SK-N-SH (cell line): ENCODE results near the gene TRAPPC13. TPM values are rescaled to one million over a fixed set of nuclear protein-coding genes. Genes with fewer than 3 reads are reported as not detected.

ENCODE experiments used
- CTCF ChIA-PET: fragments of 300-600, 350-600 bp; formaldehyde crosslinking; extraction: SDS; loops from one replicate; lab custom pipeline; 2021; lab: Yijun Ruan, JAX
- POLR2A ChIA-PET: fragments of 350-600 bp; sonication (Branson Sonifier 250); formaldehyde crosslinking; extraction: SDS; loops from one replicate; lab custom pipeline; 2020; ENCODE audit warnings: antibody characterized with exemption, inconsistent platforms; lab: Yijun Ruan, JAX
- DNase-seq: peaks from one replicate; pipeline ENCODE4 v3.0.0; 2012
- H2AFZ ChIP-seq: fragments of 200-600 bp; sonication (generic); 2 replicates; pipeline ENCODE4 v1.8.1; 2016; ENCODE audit warnings: antibody characterized with exemption, mild to moderate bottlenecking, low read depth
- H3F3A ChIP-seq: fragments of 200-600 bp; sonication (generic); replicated peaks from 2 replicates; pipeline ENCODE3; 2016; ENCODE audit warnings: antibody characterized with exemption, mild to moderate bottlenecking; ENCODE audit not compliant: insufficient read depth
- H3K27ac ChIP-seq, 2 experiments: fragments of 200-500 bp in 1 of 2; fragments of 200-600 bp in 1 of 2; sonication (Bioruptor generic) in 1 of 2; sonication (generic), shearing (Covaris generic) in 1 of 2; 2 replicates each; pipeline versions ENCODE4 v1.5.1 to v1.6.1; 2014 to 2016; ENCODE audit warnings: low read depth in 2 of 2, inconsistent platforms in 1 of 2, low read length in 1 of 2, mild to moderate bottlenecking in 1 of 2, mixed read lengths in 1 of 2
- H3K27me3 ChIP-seq: fragments of 200-600 bp; sonication (generic), shearing (Covaris generic); 2 replicates; pipeline ENCODE4 v1.6.1; 2016; ENCODE audit warnings: mixed run types; ENCODE audit not compliant: insufficient read depth
- H3K36me3 ChIP-seq, 2 experiments: fragments of 200-500 bp in 1 of 2; fragments of 200-600 bp in 1 of 2; sonication (Bioruptor generic) in 1 of 2; sonication (generic) in 1 of 2; replicated peaks in 1 of 2; 2 replicates each; pipeline versions ENCODE3 to v1.5.1; 2014 to 2016; ENCODE audit warnings: low read length in 1 of 2, mild to moderate bottlenecking in 1 of 2; ENCODE audit not compliant: insufficient read depth in 2 of 2, control insufficient read depth in 1 of 2
- H3K4me1 ChIP-seq, 2 experiments: fragments of 200-500 bp in 1 of 2; fragments of 200-600 bp in 1 of 2; sonication (Bioruptor generic) in 1 of 2; sonication (generic), shearing (Covaris generic) in 1 of 2; 2 replicates each; pipeline versions ENCODE4 v1.5.1 to v1.6.1; 2014 to 2016; ENCODE audit warnings: low read depth in 1 of 2, low read length in 1 of 2, mixed run types in 1 of 2; ENCODE audit not compliant: insufficient read depth in 2 of 2, control insufficient read depth in 1 of 2
- H3K4me2 ChIP-seq: fragments of 200-600 bp; sonication (generic), shearing (Covaris generic); 2 replicates; pipeline ENCODE4 v1.6.1; 2017; ENCODE audit warnings: mixed run types
- H3K4me3 ChIP-seq, 2 experiments: fragments of 200-500 bp in 1 of 2; fragments of 200-600 bp in 1 of 2; sonication (Bioruptor generic) in 1 of 2; sonication (generic), shearing (Covaris generic) in 1 of 2; 2 replicates each; pipeline versions ENCODE4 v1.5.1 to v1.8.1; 2014 to 2016; ENCODE audit warnings: low read depth in 2 of 2, inconsistent platforms in 1 of 2, low read length in 1 of 2, mild to moderate bottlenecking in 1 of 2, mixed read lengths in 1 of 2, moderate library complexity in 1 of 2
- H3K79me2 ChIP-seq: fragments of 200-600 bp; sonication (generic); 2 replicates; pipeline ENCODE4 v1.8.1; 2017; ENCODE audit warnings: mild to moderate bottlenecking; ENCODE audit not compliant: insufficient read depth
- H3K9ac ChIP-seq: fragments of 200-600 bp; sonication (generic); 2 replicates; pipeline ENCODE4 v1.6.1; 2017; ENCODE audit warnings: mixed run types
- H3K9me2 ChIP-seq: fragments of 200-600 bp; sonication (generic); 2 replicates; pipeline ENCODE4 v1.6.1; 2017; ENCODE audit warnings: mixed run types
- H3K9me3 ChIP-seq: fragments of 200-600 bp; sonication (generic); 2 replicates; pipeline ENCODE4 v1.6.1; 2017; ENCODE audit warnings: mixed run types, mild to moderate bottlenecking, moderate library complexity
- H4K20me1 ChIP-seq: fragments of 200-600 bp; sonication (generic); 2 replicates; pipeline ENCODE4 v1.6.1; 2017; ENCODE audit warnings: mild to moderate bottlenecking, mixed run types; ENCODE audit not compliant: insufficient read depth
- CHD2 ChIP-seq: fragments of 150-350 bp; IDR thresholded peaks from 2 replicates; pipeline ENCODE4 v1.6.1; 2018; ENCODE audit warnings: low read length; ENCODE audit not compliant: partially characterized antibody
- CTCF ChIP-seq: fragments of 200-600 bp; sonication (generic); IDR thresholded peaks from 2 replicates; pipeline ENCODE4 v1.6.1; 2017; ENCODE audit warnings: antibody characterized with exemption, mild to moderate bottlenecking, moderate library complexity
- ELF1 ChIP-seq: IDR thresholded peaks from 2 replicates; pipeline ENCODE4 v1.4.0; 2012
- FOSL2 ChIP-seq: IDR thresholded peaks from 2 replicates; pipeline ENCODE4 v1.4.0; 2012; ENCODE audit warnings: low read depth, mild to moderate bottlenecking, moderate library complexity, borderline replicate concordance
- FOXJ3 ChIP-seq: sonication (generic); formaldehyde crosslinking; IDR thresholded peaks from 2 replicates; pipeline ENCODE4 v1.5.1; 2020; ENCODE audit warnings: mild to moderate bottlenecking, missing genetic modification reagents
- GABPA ChIP-seq: IDR thresholded peaks from 2 replicates; pipeline ENCODE4 v1.4.0; 2012; ENCODE audit warnings: low read depth, mild to moderate bottlenecking
- GATA2 ChIP-seq: sonication (generic); formaldehyde crosslinking; IDR thresholded peaks from 2 replicates; pipeline ENCODE4 v1.5.0; 2020; ENCODE audit warnings: mild to moderate bottlenecking, missing genetic modification reagents
- MAX ChIP-seq: IDR thresholded peaks from 2 replicates; pipeline ENCODE4 v1.4.0; 2012; ENCODE audit warnings: low read depth
- MXI1 ChIP-seq: IDR thresholded peaks from 2 replicates; pipeline ENCODE4 v1.6.1; 2012; ENCODE audit warnings: mild to moderate bottlenecking, low read depth, low read length, improper control_type of control experiment
- NFIC ChIP-seq: IDR thresholded peaks from 2 replicates; pipeline ENCODE4 v1.4.0; 2012; ENCODE audit warnings: borderline replicate concordance
- POLR2AphosphoS5 ChIP-seq: IDR thresholded peaks from 2 replicates; pipeline ENCODE4 v1.6.1; 2012; ENCODE audit warnings: low read depth, low read length
- RAD21 ChIP-seq: IDR thresholded peaks from 2 replicates; pipeline ENCODE4 v1.6.1; 2012; ENCODE audit warnings: mild to moderate bottlenecking, low read length
- RCOR1 ChIP-seq: fragments of 150-350 bp; IDR thresholded peaks from 2 replicates; pipeline ENCODE4 v1.6.1; 2017; ENCODE audit warnings: antibody characterized with exemption, low read length
- RFX5 ChIP-seq: IDR thresholded peaks from 2 replicates; pipeline ENCODE4 v1.6.1; 2012; ENCODE audit warnings: mild to moderate bottlenecking, improper control_type of control experiment, low read length
- TAF1 ChIP-seq: IDR thresholded peaks from 2 replicates; pipeline ENCODE4 v1.6.1; 2012; ENCODE audit warnings: low read depth, mild to moderate bottlenecking, low read length, moderate library complexity, borderline replicate concordance
- ZBTB33 ChIP-seq: IDR thresholded peaks from 2 replicates; pipeline ENCODE4 v1.4.0; 2012; ENCODE audit warnings: low read depth, borderline replicate concordance
- polyA plus RNA-seq, 3 experiments: library from polyadenylated mRNA; depleted of rRNA; stranded (reverse); fragments of >200 nt; gene quantifications; 2 replicates each; pipeline ENCODE4 v1.2.3, GENCODE V29; 2012
- TF ChIP-seq, protein P1 (sequence below): IDR thresholded peaks from 2 replicates; pipeline ENCODE4; 2012
- TF ChIP-seq, protein P2 (sequence below): IDR thresholded peaks from 2 replicates; pipeline ENCODE4 v1.6.1; 2012; ENCODE audit warnings: mild to moderate bottlenecking, low read depth, low read length, moderate library complexity

The TRAPPC13 gene
- polyA plus RNA-seq, 1 of the 3 experiments (the other 2 are of a cell fraction) = 10.7 TPM

DNA sequence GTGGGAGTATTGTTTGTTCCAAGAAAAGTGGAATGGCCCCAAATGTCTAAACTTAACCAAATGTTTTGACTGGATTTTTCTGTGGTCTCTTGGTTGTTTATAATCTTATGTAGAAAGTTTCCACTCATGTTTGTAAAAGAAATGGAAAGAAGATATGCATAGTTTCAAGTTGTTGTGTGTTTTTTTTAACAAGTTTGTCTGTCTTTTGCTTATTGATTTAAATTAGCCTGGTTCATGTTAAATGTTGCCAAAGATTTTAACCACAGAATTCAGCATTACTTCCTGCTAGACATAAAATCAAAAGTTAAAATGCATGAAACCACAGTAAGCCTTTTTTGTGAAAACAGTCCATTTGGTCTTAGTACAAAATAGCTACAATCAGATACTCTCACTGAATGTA is 47.7 kb upstream of the TRAPPC13 start:
- TF ChIP-seq, protein P1, sequence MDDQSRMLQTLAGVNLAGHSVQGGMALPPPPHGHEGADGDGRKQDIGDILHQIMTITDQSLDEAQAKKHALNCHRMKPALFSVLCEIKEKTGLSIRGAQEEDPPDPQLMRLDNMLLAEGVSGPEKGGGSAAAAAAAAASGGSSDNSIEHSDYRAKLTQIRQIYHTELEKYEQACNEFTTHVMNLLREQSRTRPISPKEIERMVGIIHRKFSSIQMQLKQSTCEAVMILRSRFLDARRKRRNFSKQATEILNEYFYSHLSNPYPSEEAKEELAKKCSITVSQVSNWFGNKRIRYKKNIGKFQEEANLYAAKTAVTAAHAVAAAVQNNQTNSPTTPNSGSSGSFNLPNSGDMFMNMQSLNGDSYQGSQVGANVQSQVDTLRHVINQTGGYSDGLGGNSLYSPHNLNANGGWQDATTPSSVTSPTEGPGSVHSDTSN = no peak
- TF ChIP-seq NFIC (no peak), FOSL2 (no peak), GABPA (no peak), CTCF (no peak), ZBTB33 (no peak), MXI1 (no peak), RAD21 (no peak), TAF1 (no peak), MAX (no peak), RCOR1 (no peak), GATA2 (CRISPR knock-in tag) (no peak), CHD2 (no peak), FOXJ3 (no peak), POLR2AphosphoS5 (no peak), RFX5 (no peak), ELF1 (no peak)
- TF ChIP-seq, protein P2, sequence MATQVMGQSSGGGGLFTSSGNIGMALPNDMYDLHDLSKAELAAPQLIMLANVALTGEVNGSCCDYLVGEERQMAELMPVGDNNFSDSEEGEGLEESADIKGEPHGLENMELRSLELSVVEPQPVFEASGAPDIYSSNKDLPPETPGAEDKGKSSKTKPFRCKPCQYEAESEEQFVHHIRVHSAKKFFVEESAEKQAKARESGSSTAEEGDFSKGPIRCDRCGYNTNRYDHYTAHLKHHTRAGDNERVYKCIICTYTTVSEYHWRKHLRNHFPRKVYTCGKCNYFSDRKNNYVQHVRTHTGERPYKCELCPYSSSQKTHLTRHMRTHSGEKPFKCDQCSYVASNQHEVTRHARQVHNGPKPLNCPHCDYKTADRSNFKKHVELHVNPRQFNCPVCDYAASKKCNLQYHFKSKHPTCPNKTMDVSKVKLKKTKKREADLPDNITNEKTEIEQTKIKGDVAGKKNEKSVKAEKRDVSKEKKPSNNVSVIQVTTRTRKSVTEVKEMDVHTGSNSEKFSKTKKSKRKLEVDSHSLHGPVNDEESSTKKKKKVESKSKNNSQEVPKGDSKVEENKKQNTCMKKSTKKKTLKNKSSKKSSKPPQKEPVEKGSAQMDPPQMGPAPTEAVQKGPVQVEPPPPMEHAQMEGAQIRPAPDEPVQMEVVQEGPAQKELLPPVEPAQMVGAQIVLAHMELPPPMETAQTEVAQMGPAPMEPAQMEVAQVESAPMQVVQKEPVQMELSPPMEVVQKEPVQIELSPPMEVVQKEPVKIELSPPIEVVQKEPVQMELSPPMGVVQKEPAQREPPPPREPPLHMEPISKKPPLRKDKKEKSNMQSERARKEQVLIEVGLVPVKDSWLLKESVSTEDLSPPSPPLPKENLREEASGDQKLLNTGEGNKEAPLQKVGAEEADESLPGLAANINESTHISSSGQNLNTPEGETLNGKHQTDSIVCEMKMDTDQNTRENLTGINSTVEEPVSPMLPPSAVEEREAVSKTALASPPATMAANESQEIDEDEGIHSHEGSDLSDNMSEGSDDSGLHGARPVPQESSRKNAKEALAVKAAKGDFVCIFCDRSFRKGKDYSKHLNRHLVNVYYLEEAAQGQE = no peak
- Histone ChIP-seq H3K79me2 (peaks cover 19% of the 10 kb centered on the region; the same call in 1 of the 2 replicates), H3F3A (peaks cover 3% of the 10 kb centered on the region), H3K9ac (no peak overlapping the region), H3K4me2 (no peak overlapping the region), H4K20me1 (no peaks in the 10 kb centered on the region), H3K4me1 (no peaks in the 10 kb centered on the region), H3K9me3 (no peaks in the 10 kb centered on the region), H3K36me3 (peaks cover 60% of the 10 kb centered on the region in 2 experiments), H2AFZ (no peak overlapping the region), H3K27ac (no peak overlapping the region), H3K4me3 (no peak overlapping the region), H3K9me2 (no peaks in the 10 kb centered on the region), H3K27me3 (no peaks in the 10 kb centered on the region)
- DNase-seq = no peak
- ChIA-PET CTCF (no interaction called here), POLR2A (no interaction called here)
